ENCODE data around the gene ERCC6L.

DNA sequence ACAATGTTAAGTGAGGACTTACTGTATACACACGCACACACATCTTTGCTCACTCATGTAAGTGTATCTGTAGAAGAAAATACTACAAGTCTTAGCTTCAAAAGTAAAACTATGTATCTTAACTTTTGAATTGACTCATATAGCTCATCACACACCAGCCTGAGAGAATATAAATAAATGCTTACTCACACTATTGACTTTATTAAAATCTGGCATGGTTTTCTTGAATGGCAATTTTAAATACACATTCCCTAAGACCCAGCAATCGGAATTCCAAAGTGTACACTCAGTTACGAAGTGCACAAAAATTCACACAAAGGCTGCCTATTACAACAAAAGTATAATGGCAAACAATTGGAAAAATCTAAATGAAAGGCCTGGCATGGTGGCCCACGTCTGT is 2.0 kb downstream of the ERCC6L start:
- TF ChIP-seq HDGF (IDR thresholded peaks at IDR 0.05; ENCODE audit: borderline replicate concordance) (no peak), NFRKB (IDR thresholded peaks at IDR 0.05) (no peak)

All from HEK293T (cell line).